Brain microvascular endothelial cell (primary cell): ENCODE results near the gene CDH13.
A peak's percentile ranks its signal among the peaks of the same experiment; 100 is the strongest.

Experiments used
- DNase-seq: peaks from one replicate; pipeline ENCODE4 v3.0.0-alpha.2; 2020
- H3K27ac ChIP-seq: fragments of 250-450 bp; sonication (Bioruptor Pico); 2 replicates; pipeline ENCODE4 v1.5.1; 2020; ENCODE audit warnings: mild to moderate bottlenecking, moderate library complexity
- H3K27me3 ChIP-seq: fragments of 250-450 bp; sonication (Bioruptor Pico); replicated peaks from 2 replicates; pipeline ENCODE4 v1.5.1; 2020; ENCODE audit warnings: mild to moderate bottlenecking
- H3K36me3 ChIP-seq: fragments of 250-450 bp; sonication (Bioruptor Pico); replicated peaks from 2 replicates; pipeline ENCODE4 v1.5.1; 2020; ENCODE audit warnings: mild to moderate bottlenecking
- H3K4me3 ChIP-seq: 2 replicates; pipeline ENCODE4 v1.5.1; 2011; ENCODE audit warnings: low read depth, mild to moderate bottlenecking, control low read depth, low read length, moderate library complexity
- in situ Hi-C: cut with HindIII; loops from 2 replicates; pipeline ENCODE4 v1.10.0; 2017; ENCODE audit warnings: low sequenced_read_pairs, low pct_ligation_motif_present
- TF ChIP-seq, protein P1 (sequence below): IDR thresholded peaks from 2 replicates; pipeline ENCODE4 v1.5.1; 2011; ENCODE audit warnings: low read depth, mild to moderate bottlenecking, moderate library complexity, low read length, control low read depth, inconsistent platforms; ENCODE audit errors: missing control alignments

Gene CDH13

DNA sequence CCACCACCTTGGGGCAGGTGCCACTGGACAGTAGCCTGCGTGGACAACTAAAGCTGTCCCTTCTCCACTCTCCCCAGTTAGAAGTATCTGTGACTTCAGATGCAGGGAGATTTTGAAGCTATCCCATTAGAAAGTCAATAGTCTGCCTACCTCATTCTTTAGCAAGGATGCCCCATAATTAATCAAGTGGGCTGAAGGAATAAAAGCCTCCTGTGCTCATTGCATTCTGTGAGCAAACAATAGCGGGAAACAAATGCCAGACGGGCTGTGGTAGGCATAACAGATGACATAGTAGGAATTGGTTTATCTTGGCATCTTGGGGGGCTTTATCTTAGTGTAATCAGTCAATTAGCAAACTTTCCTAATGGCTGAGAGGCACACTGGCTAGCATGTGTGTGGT, 1084.3 kb downstream of the CDH13 start:
- Histone ChIP-seq H3K4me3 (no peak overlapping the region), H3K36me3 (no peaks in the 10 kb centered on the region), H3K27ac (no peak overlapping the region), H3K27me3 (no peaks in the 10 kb centered on the region)
- TF ChIP-seq, protein P1, sequence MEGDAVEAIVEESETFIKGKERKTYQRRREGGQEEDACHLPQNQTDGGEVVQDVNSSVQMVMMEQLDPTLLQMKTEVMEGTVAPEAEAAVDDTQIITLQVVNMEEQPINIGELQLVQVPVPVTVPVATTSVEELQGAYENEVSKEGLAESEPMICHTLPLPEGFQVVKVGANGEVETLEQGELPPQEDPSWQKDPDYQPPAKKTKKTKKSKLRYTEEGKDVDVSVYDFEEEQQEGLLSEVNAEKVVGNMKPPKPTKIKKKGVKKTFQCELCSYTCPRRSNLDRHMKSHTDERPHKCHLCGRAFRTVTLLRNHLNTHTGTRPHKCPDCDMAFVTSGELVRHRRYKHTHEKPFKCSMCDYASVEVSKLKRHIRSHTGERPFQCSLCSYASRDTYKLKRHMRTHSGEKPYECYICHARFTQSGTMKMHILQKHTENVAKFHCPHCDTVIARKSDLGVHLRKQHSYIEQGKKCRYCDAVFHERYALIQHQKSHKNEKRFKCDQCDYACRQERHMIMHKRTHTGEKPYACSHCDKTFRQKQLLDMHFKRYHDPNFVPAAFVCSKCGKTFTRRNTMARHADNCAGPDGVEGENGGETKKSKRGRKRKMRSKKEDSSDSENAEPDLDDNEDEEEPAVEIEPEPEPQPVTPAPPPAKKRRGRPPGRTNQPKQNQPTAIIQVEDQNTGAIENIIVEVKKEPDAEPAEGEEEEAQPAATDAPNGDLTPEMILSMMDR: no peak
- no peak for DNase-seq
- in situ Hi-C loops: no loop called here

DNA sequence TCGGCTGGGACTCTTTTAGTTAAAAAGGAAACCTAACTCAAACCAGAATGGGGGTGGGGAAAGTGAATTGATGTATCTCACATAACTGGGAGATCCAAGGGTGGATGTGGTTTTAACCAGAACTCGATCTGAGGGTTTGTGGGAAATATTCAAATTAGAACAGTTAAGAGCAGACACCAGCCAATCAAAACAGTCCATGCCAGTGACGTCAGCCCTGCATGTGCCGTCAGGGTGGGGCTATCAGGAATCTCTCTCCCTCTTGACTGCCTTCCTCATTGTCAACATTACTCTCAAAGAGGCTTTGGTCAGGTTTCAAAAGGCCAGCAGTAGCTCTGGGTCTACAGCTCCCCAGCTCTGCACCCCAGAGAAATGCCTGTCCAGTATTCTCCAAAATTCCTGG, 1086.8 kb downstream of the CDH13 start:
- Histone ChIP-seq H3K27ac (no peak overlapping the region), H3K27me3 (no peaks in the 10 kb centered on the region), H3K36me3 (no peaks in the 10 kb centered on the region), H3K4me3 (no peak overlapping the region)
- no peak for DNase-seq
- in situ Hi-C loops: no loop called here
- TF ChIP-seq, protein P1: no peak

DNA sequence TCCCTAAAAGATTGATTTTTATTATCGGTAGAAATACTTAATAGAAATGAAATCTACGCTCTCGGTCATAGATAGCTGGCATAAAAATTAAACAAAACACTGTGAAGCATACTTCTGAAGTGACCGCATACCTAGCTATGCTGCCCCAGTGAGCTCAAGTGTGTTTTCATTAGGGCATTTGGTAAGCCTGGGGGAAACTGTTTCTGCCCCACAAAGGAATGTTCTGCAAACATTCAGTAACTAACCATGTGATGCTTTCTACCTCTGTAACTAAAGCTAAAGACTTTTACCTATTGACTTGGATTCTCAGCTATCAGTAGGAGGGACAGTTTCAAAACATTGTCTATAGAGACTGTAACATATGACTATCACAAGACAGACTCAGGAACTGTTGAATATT, 1087.5 kb downstream of the CDH13 start:
- H3K27ac ChIP-seq: no peak overlapping the region
- no peak for DNase-seq
- no peaks in the 10 kb centered on the region for H3K36me3 ChIP-seq
- in situ Hi-C loops: no loop called here
- no peaks in the 10 kb centered on the region for H3K27me3 ChIP-seq
- TF ChIP-seq, protein P1: no peak
- no peak overlapping the region for H3K4me3 ChIP-seq

DNA sequence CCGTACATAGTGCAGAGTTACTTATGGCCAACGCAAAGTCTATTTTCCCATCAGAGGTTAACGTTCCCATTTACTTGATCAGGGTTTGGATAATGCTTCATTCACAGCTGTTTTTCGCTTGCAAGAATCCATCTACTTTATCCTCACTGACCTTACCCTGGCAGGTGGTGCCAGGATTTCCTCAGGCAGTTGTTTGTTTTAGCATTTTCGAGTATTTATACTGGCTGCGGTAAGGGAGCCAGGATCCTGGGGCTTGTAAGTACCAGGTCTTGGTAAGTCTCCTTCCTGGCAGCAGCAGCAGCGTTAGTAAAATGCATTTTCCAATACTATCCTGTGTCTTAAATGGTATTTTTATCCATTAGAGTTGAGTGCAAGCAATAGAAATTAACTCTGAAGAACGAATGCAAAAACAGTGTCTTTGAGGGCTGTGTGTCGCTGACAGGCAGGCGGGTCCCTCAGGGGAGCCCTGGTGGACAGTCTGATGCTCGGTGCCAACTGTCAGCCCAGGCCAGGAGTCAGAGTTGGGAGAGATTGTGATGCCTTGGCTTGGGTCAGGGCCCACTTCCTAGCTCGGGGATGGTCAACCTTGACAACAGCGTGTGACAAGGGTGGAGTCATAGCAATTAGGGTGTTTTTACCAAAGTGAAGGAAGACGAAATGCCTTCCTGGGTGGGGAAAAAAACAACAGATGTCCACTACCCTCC, 1088.6 kb downstream of the CDH13 start:
- Histone ChIP-seq H3K4me3 (no peak overlapping the region), H3K36me3 (no peaks in the 10 kb centered on the region), H3K27me3 (no peaks in the 10 kb centered on the region), H3K27ac (no peak overlapping the region)
- in situ Hi-C loops: no loop called here
- no peak for DNase-seq
- TF ChIP-seq, protein P1: no peak

DNA sequence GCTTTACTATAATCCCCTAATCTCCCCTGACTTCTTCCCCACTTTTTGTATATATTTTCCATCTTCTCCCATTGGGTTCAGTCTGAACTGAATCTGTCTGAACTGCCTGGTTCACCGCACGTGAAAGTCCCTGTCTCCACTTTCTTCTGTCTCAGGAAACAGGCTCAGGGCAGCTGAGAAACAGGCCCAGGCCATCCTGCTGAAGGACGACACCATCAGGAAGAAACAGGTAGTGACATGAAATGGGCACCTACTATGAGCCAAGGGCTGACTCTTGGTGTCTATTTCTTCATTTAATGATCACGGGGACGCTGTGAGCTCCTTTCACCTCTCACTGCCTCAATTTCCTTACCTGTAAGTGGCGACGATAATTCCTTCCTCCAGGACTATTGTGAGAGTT, 1090.5 kb downstream of the CDH13 start:
- in situ Hi-C loops: no loop called here
- DNase-seq: no peak
- Histone ChIP-seq H3K4me3 (no peak overlapping the region), H3K27me3 (no peaks in the 10 kb centered on the region), H3K27ac (peak overlapping the region; percentile 73), H3K36me3 (no peaks in the 10 kb centered on the region)
- TF ChIP-seq, protein P1: peak; percentile 47

DNA sequence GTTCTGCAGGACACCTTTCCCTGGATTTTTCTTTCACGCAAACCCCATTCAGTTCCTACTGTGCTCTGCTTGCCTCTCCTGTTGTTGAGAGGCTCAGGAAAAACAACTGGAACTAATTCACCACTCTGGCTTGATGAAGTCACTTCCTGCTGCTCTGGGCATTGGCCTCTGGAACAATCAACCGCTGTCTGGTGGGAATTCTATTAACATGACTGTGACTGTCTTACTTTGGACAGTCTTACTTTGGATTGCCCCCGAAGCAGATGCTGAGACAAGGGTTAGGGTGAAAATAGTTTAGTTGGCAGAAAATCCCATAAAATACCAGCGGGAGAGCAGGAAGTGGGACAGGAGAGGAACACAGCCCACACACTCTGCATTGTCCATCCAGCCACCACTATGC, 1091.0 kb downstream of the CDH13 start:
- Histone ChIP-seq H3K27ac (peak overlapping the region; percentile 73), H3K27me3 (no peaks in the 10 kb centered on the region), H3K36me3 (no peaks in the 10 kb centered on the region), H3K4me3 (no peak overlapping the region)
- in situ Hi-C loops: no loop called here
- DNase-seq: peak; percentile 71
- TF ChIP-seq, protein P1: no peak
